Neural cell (in vitro differentiated cells): Measurements from ENCODE around the gene PTPRD. TPM values are rescaled to one million over a fixed set of nuclear protein-coding genes. Genes with fewer than 3 reads are reported as not detected.

Source experiments
- H2AFZ ChIP-seq: fragments of 200-600, 300-800 bp; sonication (generic), shearing (Covaris generic); 2 replicates; pipeline ENCODE4 v1.6.0; 2014; ENCODE audit warnings: low read depth, mild to moderate bottlenecking, antibody characterized with exemption, low read length, moderate library complexity
- H3F3A ChIP-seq: fragments of 200-600 bp; shearing (Covaris generic); 2 replicates; pipeline ENCODE4 v1.6.1; 2016; ENCODE audit warnings: mild to moderate bottlenecking, moderate library complexity, mixed read lengths, antibody characterized with exemption, low read length; ENCODE audit not compliant: insufficient read depth, poor library complexity, severe bottlenecking
- H3K27ac ChIP-seq: fragments of 200-600, 300-800 bp; sonication (generic), shearing (Covaris generic); 2 replicates; pipeline ENCODE4 v1.5.1; 2014; ENCODE audit warnings: mild to moderate bottlenecking, low read length, moderate library complexity
- H3K27me3 ChIP-seq: fragments of 300-800, 200-600 bp; sonication (generic), shearing (Covaris generic); 2 replicates; pipeline ENCODE4 v1.6.0; 2014; ENCODE audit warnings: mild to moderate bottlenecking, low read depth, low read length, moderate library complexity; ENCODE audit not compliant: insufficient read depth
- H3K36me3 ChIP-seq: fragments of 300-800, 200-600 bp; sonication (generic), shearing (Covaris generic); 2 replicates; pipeline ENCODE4 v1.5.1; 2014; ENCODE audit warnings: mild to moderate bottlenecking, antibody characterized with exemption, low read length, moderate library complexity; ENCODE audit not compliant: insufficient read depth
- H3K4me2 ChIP-seq: fragments of 300-800, 200-600 bp; sonication (generic), shearing (Covaris generic); 2 replicates; pipeline ENCODE4 v1.6.0; 2014; ENCODE audit warnings: mild to moderate bottlenecking, low read length
- H3K4me3 ChIP-seq: fragments of 300-800, 200-600 bp; sonication (generic), shearing (Covaris generic); 2 replicates; pipeline ENCODE4 v1.5.1; 2014; ENCODE audit warnings: mild to moderate bottlenecking, low read length, moderate library complexity
- H3K79me2 ChIP-seq: fragments of 200-600 bp; shearing (Covaris generic); replicated peaks from 2 replicates; pipeline ENCODE4 v1.6.0; 2014; ENCODE audit warnings: mild to moderate bottlenecking, low read length, moderate library complexity; ENCODE audit not compliant: insufficient read depth
- H3K9ac ChIP-seq: fragments of 300-800, 200-600 bp; sonication (generic), shearing (Covaris generic); 2 replicates; pipeline ENCODE4 v1.6.1; 2016; ENCODE audit warnings: mild to moderate bottlenecking, low read length, mixed read lengths
- H3K9me2 ChIP-seq: fragments of 200-600 bp; shearing (Covaris generic); 2 replicates; pipeline ENCODE4 v1.6.1; 2016; ENCODE audit warnings: mild to moderate bottlenecking, low read length, mixed read lengths; ENCODE audit not compliant: insufficient read depth
- H3K9me3 ChIP-seq: fragments of 200-600, 300-800 bp; sonication (generic), shearing (Covaris generic); 2 replicates; pipeline ENCODE4 v1.6.1; 2016; ENCODE audit warnings: mild to moderate bottlenecking, mixed run types, low read length, moderate library complexity, mixed read lengths
- H4K20me1 ChIP-seq: fragments of 200-600 bp; shearing (Covaris generic); 2 replicates; pipeline ENCODE4 v1.6.1; 2016; ENCODE audit warnings: mild to moderate bottlenecking, mixed run types; ENCODE audit not compliant: insufficient read depth
- CTCF ChIP-seq: fragments of 450-650 bp; IDR thresholded peaks from 2 replicates; pipeline ENCODE4 v1.5.1; 2014; ENCODE audit warnings: antibody characterized with exemption, mild to moderate bottlenecking, moderate library complexity; ENCODE audit not compliant: poor library complexity, severe bottlenecking
- EP300 ChIP-seq: fragments of 450-650 bp; conservative IDR thresholded peaks from 2 replicates; pipeline ENCODE4 v1.6.1; 2014; ENCODE audit warnings: antibody characterized with exemption, mild to moderate bottlenecking, moderate library complexity; ENCODE audit not compliant: poor library complexity, severe bottlenecking
- EZH2 ChIP-seq: fragments of 200-600, 300-800 bp; shearing (Covaris generic), sonication (generic); IDR thresholded peaks from 2 replicates; pipeline ENCODE4 v1.6.1; 2014; ENCODE audit warnings: antibody characterized with exemption, low read length, borderline replicate concordance, mild to moderate bottlenecking; ENCODE audit not compliant: insufficient read depth, poor library complexity, severe bottlenecking
- MXI1 ChIP-seq: fragments of 450-650 bp; conservative IDR thresholded peaks from 2 replicates; pipeline ENCODE4 v1.6.1; 2014; ENCODE audit warnings: antibody characterized with exemption, mild to moderate bottlenecking; ENCODE audit not compliant: poor library complexity, severe bottlenecking
- POLR2AphosphoS5 ChIP-seq: IDR thresholded peaks from 2 replicates; pipeline ENCODE4 v1.6.1; 2012
- RAD21 ChIP-seq: fragments of 450-650 bp; conservative IDR thresholded peaks from 2 replicates; pipeline ENCODE4 v1.6.1; 2014; ENCODE audit warnings: antibody characterized with exemption, mild to moderate bottlenecking, moderate library complexity
- REST ChIP-seq: IDR thresholded peaks from 2 replicates; pipeline ENCODE4 v1.6.1; 2012; ENCODE audit warnings: borderline replicate concordance
- SMC3 ChIP-seq: fragments of 450-650 bp; conservative IDR thresholded peaks from 2 replicates; pipeline ENCODE4 v1.6.1; 2014; ENCODE audit warnings: antibody characterized with exemption, mild to moderate bottlenecking, moderate library complexity; ENCODE audit not compliant: poor library complexity
- TAF1 ChIP-seq: IDR thresholded peaks from 2 replicates; pipeline ENCODE4 v1.6.1; 2012; ENCODE audit warnings: low read depth
- polyA plus RNA-seq: library from polyadenylated mRNA; depleted of rRNA; stranded (reverse); fragments of >200 nt; gene quantifications from 2 replicates; pipeline ENCODE4 v1.2.3, GENCODE V29; 2014

Gene PTPRD
- polyA plus RNA-seq, 1 donor from 2014 or later = 143 TPM

DNA sequence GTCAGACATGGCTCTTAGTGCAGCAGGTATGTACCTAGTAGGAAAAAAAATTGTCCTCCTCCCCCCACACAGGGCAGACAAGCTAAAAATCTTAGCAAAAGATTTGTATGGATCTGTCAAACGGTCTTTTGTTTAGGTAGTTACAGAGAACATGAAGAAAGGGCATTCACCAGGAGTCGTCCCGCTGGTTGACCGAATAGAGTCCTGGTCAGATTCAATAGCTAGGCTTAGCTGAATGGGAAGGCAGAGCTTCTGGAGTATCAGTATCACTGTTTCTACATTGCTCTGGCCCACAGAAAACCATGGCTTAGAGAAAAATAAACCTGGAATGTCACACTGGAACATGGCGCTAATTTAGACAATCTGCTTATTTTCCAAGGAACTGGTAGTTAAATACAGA is 642.3 kb downstream of the PTPRD start:
- Histone ChIP-seq H3K27me3 (no peaks in the 10 kb centered on the region), H3K4me3 (no peak overlapping the region), H2AFZ (no peak overlapping the region), H4K20me1 (no peaks in the 10 kb centered on the region), H3K79me2 (no peaks in the 10 kb centered on the region), H3K9me2 (no peaks in the 10 kb centered on the region), H3F3A (no peaks in the 10 kb centered on the region), H3K27ac (no peak overlapping the region), H3K36me3 (no peaks in the 10 kb centered on the region), H3K4me2 (no peak overlapping the region), H3K9me3 (no peaks in the 10 kb centered on the region), H3K9ac (no peak overlapping the region)
- no peak for TF ChIP-seq SMC3
- no peak for TF ChIP-seq TAF1
- TF ChIP-seq POLR2AphosphoS5 = no peak
- no peak for TF ChIP-seq RAD21
- TF ChIP-seq EP300 = no peak
- TF ChIP-seq MXI1 = no peak
- no peak for TF ChIP-seq EZH2
- TF ChIP-seq CTCF = no peak
- TF ChIP-seq REST = no peak

DNA sequence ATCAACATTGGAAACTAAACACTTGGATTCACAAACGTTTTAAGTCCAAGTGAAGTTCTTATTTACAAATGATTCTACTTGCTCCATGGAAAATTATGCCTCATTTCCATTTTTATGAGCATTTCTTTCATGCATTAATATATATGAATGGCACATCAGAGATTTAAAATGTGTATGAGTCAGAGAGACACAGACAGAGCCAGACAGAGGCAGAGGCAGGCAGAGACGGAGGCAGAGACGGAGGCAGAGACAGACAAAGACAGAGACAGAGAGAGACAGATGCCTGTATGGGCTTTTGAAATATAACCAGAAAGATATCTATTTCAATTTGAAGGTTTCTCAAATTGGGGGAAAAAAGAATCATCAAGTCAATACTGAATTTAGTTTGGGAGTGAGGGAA is 649.0 kb downstream of the PTPRD start:
- H3K4me3 ChIP-seq = no peak overlapping the region
- H3K36me3 ChIP-seq = no peaks in the 10 kb centered on the region
- TF ChIP-seq POLR2AphosphoS5 (no peak), TAF1 (no peak), REST (no peak), CTCF (no peak), RAD21 (no peak), MXI1 (no peak)
- no peaks in the 10 kb centered on the region for H4K20me1 ChIP-seq
- H3K9me2 ChIP-seq = no peaks in the 10 kb centered on the region
- no peak overlapping the region for H2AFZ ChIP-seq
- H3F3A ChIP-seq = no peaks in the 10 kb centered on the region
- no peaks in the 10 kb centered on the region for H3K9me3 ChIP-seq
- no peak overlapping the region for H3K9ac ChIP-seq
- H3K4me2 ChIP-seq = no peak overlapping the region
- H3K27ac ChIP-seq = no peak overlapping the region
- no peaks in the 10 kb centered on the region for H3K27me3 ChIP-seq
- H3K79me2 ChIP-seq = no peaks in the 10 kb centered on the region
